ENCODE results near the gene LIPC.

Gene LIPC

GRCh38 chr15:58573270-58573669 lies 141.5 kb downstream of the LIPC start:
- TF ChIP-seq CTCF (IDR thresholded peaks at IDR 0.05; ENCODE audit: control extremely low read depth, extremely low read depth, low read depth, missing control alignments), result no peak
- no peak for DNase-seq (ENCODE audit: extremely low spot score)
- CTCF ChIA-PET, result interaction anchor here (0.7 to 2.5 kb wide), 5 partner anchors 11 to 32 kb away, joined by 3 to 11 read pairs (median 3); no protein-coding TSS in a partner anchor
- POLR2A ChIA-PET, result no interaction called here

- CTCF ChIA-PET, result interaction anchor here (0.9 to 2.5 kb wide), 10 partner anchors 9 to 220 kb away, joined by 3 to 11 read pairs (median 3); no protein-coding TSS in a partner anchor
- no peak for DNase-seq (ENCODE audit: extremely low spot score)
These were observed 142.8 kb downstream of the LIPC start for GRCh38 chr15:58574631-58575030.

GRCh38 chr15:58575045-58575786 lies 143.4 kb downstream of the LIPC start:
- POLR2A ChIA-PET, result no interaction called here
- no peak for TF ChIP-seq CTCF (IDR thresholded peaks at IDR 0.05; ENCODE audit: control extremely low read depth, extremely low read depth, low read depth, missing control alignments)
- no peak for DNase-seq (ENCODE audit: extremely low spot score)
- CTCF ChIA-PET, result interaction anchor here (0.9 to 2.5 kb wide), 10 partner anchors 8 to 221 kb away, joined by 3 to 11 read pairs (median 3); no protein-coding TSS in a partner anchor

More at GRCh38 chr15:58574631-58575030, 142.8 kb downstream of the LIPC start:
- POLR2A ChIA-PET, result no interaction called here
- no peak for TF ChIP-seq CTCF (IDR thresholded peaks at IDR 0.05; ENCODE audit: control extremely low read depth, extremely low read depth, low read depth, missing control alignments)

GRCh38 chr15:58576657-58577056 lies 144.9 kb downstream of the LIPC start:
- ChIA-PET POLR2A (no interaction called here), CTCF (no interaction called here)
- no peak for TF ChIP-seq CTCF (IDR thresholded peaks at IDR 0.05; ENCODE audit: control extremely low read depth, extremely low read depth, low read depth, missing control alignments)
- no peak for DNase-seq (ENCODE audit: extremely low spot score)

GRCh38 chr15:58582160-58582559 lies 150.4 kb downstream of the LIPC start:
- no peak for DNase-seq (ENCODE audit: extremely low spot score)
- ChIA-PET POLR2A (no interaction called here), CTCF (no interaction called here)
- TF ChIP-seq CTCF (IDR thresholded peaks at IDR 0.05; ENCODE audit: control extremely low read depth, extremely low read depth, low read depth, missing control alignments), result no peak

GRCh38 chr15:58583171-58583908 lies 151.5 kb downstream of the LIPC start:
- TF ChIP-seq CTCF (IDR thresholded peaks at IDR 0.05; ENCODE audit: control extremely low read depth, extremely low read depth, low read depth, missing control alignments), result no peak
- POLR2A ChIA-PET, result no interaction called here
- CTCF ChIA-PET, result interaction anchor here (1.3 kb wide), 1 partner anchor 8 kb away, joined by 3 read pairs; no protein-coding TSS in a partner anchor
- no peak for DNase-seq (ENCODE audit: extremely low spot score)
